Thymus (tissue), 11 donors: ENCODE measurements around the gene ATG9B. TPM values are rescaled to one million over a fixed set of nuclear protein-coding genes. Genes with fewer than 3 reads are reported as not detected.
A peak's percentile ranks its signal among the peaks of the same experiment; 100 is the strongest.

Source experiments
- DNase-seq, 9 donors: peaks; one replicate each; pipeline ENCODE4 v3.0.0-alpha.2; 2013; ENCODE audit warnings: low spot score in 9 of 9, low read depth in 6 of 9, missing footprints in 1 of 9
- H3K27ac ChIP-seq, 2 donors: one replicate each; pipeline ENCODE4 v1.5.1; 2013; ENCODE audit warnings: control low read depth in 1 of 2, low read depth in 1 of 2, low read length in 1 of 2, mild to moderate bottlenecking in 1 of 2, moderate library complexity in 1 of 2
- H3K27me3 ChIP-seq, 2 donors: one replicate each; pipeline ENCODE4 v1.5.1; 2013; ENCODE audit warnings: low read length in 1 of 2; ENCODE audit not compliant: control insufficient read depth in 2 of 2, insufficient read depth in 1 of 2
- H3K36me3 ChIP-seq, 2 donors: one replicate each; pipeline ENCODE4 v1.5.1; 2013; ENCODE audit warnings: low read length in 1 of 2, mild to moderate bottlenecking in 1 of 2, moderate library complexity in 1 of 2; ENCODE audit not compliant: control insufficient read depth in 2 of 2, insufficient read depth in 2 of 2
- H3K4me1 ChIP-seq, 2 donors: one replicate each; pipeline ENCODE4 v1.5.1; 2013; ENCODE audit warnings: low read length in 2 of 2; ENCODE audit not compliant: control insufficient read depth in 2 of 2, insufficient read depth in 2 of 2
- H3K4me3 ChIP-seq, 2 donors: one replicate each; pipeline ENCODE4 v1.5.1; 2013; ENCODE audit warnings: low read length in 2 of 2, control low read depth in 1 of 2, mild to moderate bottlenecking in 1 of 2
- H3K9me3 ChIP-seq, 2 donors: one replicate each; pipeline ENCODE4 v1.5.1; 2013; ENCODE audit warnings: low read length in 1 of 2, mild to moderate bottlenecking in 1 of 2; ENCODE audit not compliant: control insufficient read depth in 2 of 2, insufficient read depth in 1 of 2
- WGBS: extraction: QIAGEN DNeasy Blood & Tissue Kit; methylation state at CpG from one replicate; pipeline ENCODE4 v1.1.7; 2013; 5-methylcytosine and 5-hydroxymethylcytosine counted together
- polyA plus RNA-seq: library from polyadenylated mRNA; stranded (reverse); fragments of 200-250 nt; gene quantifications from one replicate; pipeline ENCODE4 v1.2.3, GENCODE V29; 2013
- total RNA-seq: library from RNA; stranded (reverse); fragments of 120-200 nt; gene quantifications from one replicate; pipeline ENCODE4 v1.2.4, GENCODE V29; 2013
- donor health status: healthy.

The ATG9B gene
- total and polyA plus RNA-seq, 2 donors, result 1.6 to 8.0 TPM

GRCh38 chr7:150986099-150986512, 38.2 kb downstream of the ATG9B start:
- WGBS, result 13% methylated on average over 16 of the region's 16 CpGs
- H3K4me3 ChIP-seq, result no peak overlapping the region
- H3K36me3 ChIP-seq, result no peaks in the 10 kb centered on the region
- peaks cover 11 to 74% of the 10 kb centered on the region in 2 donors for H3K27me3 ChIP-seq
- peak in 2 of 9 donors; percentile 51 to 56 for DNase-seq
- H3K27ac ChIP-seq, result no peak overlapping the region
- peaks cover 0 to 8% of the 10 kb centered on the region in 2 donors for H3K9me3 ChIP-seq
- H3K4me1 ChIP-seq, result peaks cover 0 to 8% of the 10 kb centered on the region in 2 donors

GRCh38 chr7:150983893-150984368, 40.4 kb downstream of the ATG9B start:
- no peaks in the 10 kb centered on the region for H3K36me3 ChIP-seq
- H3K27ac ChIP-seq, result no peak overlapping the region
- H3K9me3 ChIP-seq, result no peaks in the 10 kb centered on the region
- peaks cover 29 to 85% of the 10 kb centered on the region in 2 donors for H3K27me3 ChIP-seq
- peaks cover 5 to 17% of the 10 kb centered on the region in 2 donors for H3K4me1 ChIP-seq
- 5% methylated on average over 2 of the region's 2 CpGs for WGBS
- DNase-seq, result peak in 2 of 9 donors; percentile 73 to 74
- H3K4me3 ChIP-seq, result no peak overlapping the region

DNA sequence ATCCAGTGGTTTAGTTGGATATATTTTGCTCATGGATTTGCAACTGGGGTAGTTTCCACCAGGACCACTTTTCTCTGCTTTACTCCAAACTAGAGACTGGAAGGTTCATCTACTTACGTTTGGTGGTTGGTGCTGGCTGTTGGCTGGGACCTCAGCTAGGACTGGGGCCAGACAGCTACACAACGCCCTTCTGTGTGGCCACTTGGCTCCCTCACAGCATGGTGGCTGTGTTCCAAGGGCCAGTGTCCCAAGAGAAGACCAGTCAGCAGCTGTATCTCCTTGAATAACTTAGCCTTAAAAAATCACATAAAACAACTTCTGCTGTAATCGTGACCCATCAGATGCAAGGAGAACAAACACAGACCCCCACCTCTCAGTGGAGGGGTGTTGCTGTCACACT, 41.9 kb downstream of the ATG9B start:
- Histone ChIP-seq H3K27ac (no peak overlapping the region), H3K4me3 (no peak overlapping the region), H3K4me1 (peaks cover 16 to 18% of the 10 kb centered on the region in 2 donors), H3K36me3 (no peaks in the 10 kb centered on the region), H3K9me3 (no peaks in the 10 kb centered on the region), H3K27me3 (peaks cover 34 to 80% of the 10 kb centered on the region in 2 donors)
- no peak for DNase-seq
- WGBS, result 51% methylated on average over 3 of the region's 3 CpGs

- WGBS, result 72% methylated on average over 6 of the region's 6 CpGs
- no peak overlapping the region for H3K4me3 ChIP-seq
- no peak for DNase-seq
- H3K9me3 ChIP-seq, result no peaks in the 10 kb centered on the region
- H3K4me1 ChIP-seq, result peaks cover 22 to 25% of the 10 kb centered on the region in 2 donors
- no peaks in the 10 kb centered on the region for H3K36me3 ChIP-seq
- no peak overlapping the region for H3K27ac ChIP-seq
- peaks cover 41 to 81% of the 10 kb centered on the region in 2 donors for H3K27me3 ChIP-seq
These were observed 42.6 kb downstream of the ATG9B start for GRCh38 chr7:150981644-150982043.

GRCh38 chr7:150980663-150981062, 43.6 kb downstream of the ATG9B start:
- Histone ChIP-seq H3K4me3 (no peak overlapping the region), H3K4me1 (peaks cover 25 to 33% of the 10 kb centered on the region in 2 donors), H3K27me3 (peaks cover 45 to 81% of the 10 kb centered on the region in 2 donors), H3K9me3 (no peaks in the 10 kb centered on the region), H3K36me3 (no peaks in the 10 kb centered on the region), H3K27ac (no peak overlapping the region)
- WGBS, result 48% methylated on average over 2 of the region's 2 CpGs
- DNase-seq, result no peak

- H3K27me3 ChIP-seq, result peaks cover 45 to 85% of the 10 kb centered on the region in 2 donors
These were observed 44.4 kb downstream of the ATG9B start for GRCh38 chr7:150979713-150980390.

GRCh38 chr7:150978126-150978789, 46.0 kb downstream of the ATG9B start, which contains the start of gene KCNH2:
Gene KCNH2 (minus strand): TSS chr7:150978321. CDS start chr7:150977913, 408 bp downstream.
- Histone ChIP-seq H3K36me3 (no peaks in the 10 kb centered on the region), H3K27ac (no peak within 1 kb of the TSS), H3K4me1 (peaks cover 41 to 51% of the 10 kb centered on the region in 2 donors), H3K9me3 (no peaks in the 10 kb centered on the region), H3K27me3 (peaks cover 45 to 86% of the 10 kb centered on the region in 2 donors), H3K4me3 (peak within 1 kb of the TSS; percentile 33 to 66)
- under 1% methylated on average over 78 of the region's 81 CpGs for WGBS
- DNase-seq, result peak in 7 of 9 donors; percentile 46 to 79 (median 52)

More at GRCh38 chr7:150979713-150980390, 44.4 kb downstream of the ATG9B start:
- Histone ChIP-seq H3K4me3 (no peak overlapping the region), H3K27ac (no peak overlapping the region), H3K9me3 (no peaks in the 10 kb centered on the region), H3K4me1 (peaks cover 33 to 40% of the 10 kb centered on the region in 2 donors), H3K36me3 (no peaks in the 10 kb centered on the region)
- WGBS, result 54% methylated on average over 7 of the region's 7 CpGs
- DNase-seq, result no peak

DNA sequence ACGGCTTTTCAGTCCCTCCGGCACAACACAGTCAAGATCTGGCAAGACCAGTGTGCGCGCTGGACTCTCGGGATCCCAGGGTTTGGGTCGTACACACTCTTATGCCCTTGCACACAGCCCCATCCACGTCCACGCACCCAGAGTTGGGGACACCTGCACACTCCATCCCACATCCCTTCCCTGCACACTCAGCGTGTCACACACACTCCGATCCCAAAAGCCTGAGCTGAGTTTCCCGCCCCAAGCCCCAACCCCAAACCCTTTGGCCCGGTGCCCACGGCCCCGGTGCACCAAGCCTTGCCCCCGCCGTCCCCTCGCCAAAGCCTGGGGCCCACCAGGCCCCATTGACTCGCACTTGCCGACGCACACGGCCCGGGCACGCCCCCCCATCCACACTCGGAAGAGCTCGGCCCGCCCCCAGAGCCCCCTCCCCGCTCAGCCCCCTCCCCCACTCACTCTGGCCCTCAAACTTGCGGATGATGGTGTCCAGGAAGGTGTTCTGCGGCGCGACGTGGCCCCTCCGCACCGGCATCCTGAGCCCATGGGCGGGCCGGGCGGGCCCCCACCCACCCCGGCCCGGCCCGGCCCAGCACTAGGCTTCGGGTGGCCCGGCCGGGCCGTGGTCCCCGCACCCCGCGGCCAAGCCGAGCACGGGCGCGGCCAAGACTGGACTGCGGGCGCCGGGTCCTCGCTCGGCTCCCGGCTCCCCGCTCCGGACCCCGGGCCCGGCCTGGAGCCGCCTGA, 46.7 kb downstream of the ATG9B start:
- DNase-seq, result no peak
- peaks cover 42 to 81% of the 10 kb centered on the region in 2 donors for H3K27me3 ChIP-seq
- 5% methylated on average over 62 of the region's 62 CpGs for WGBS
- no peaks in the 10 kb centered on the region for H3K9me3 ChIP-seq
- H3K36me3 ChIP-seq, result no peaks in the 10 kb centered on the region
- H3K4me3 ChIP-seq, result peak overlapping the region in 1 of 2 donors; percentile 66
- H3K4me1 ChIP-seq, result peaks cover 41 to 55% of the 10 kb centered on the region in 2 donors
- H3K27ac ChIP-seq, result no peak overlapping the region
